GM21360 (cell line): ENCODE data around the gene MARCHF10.

Source experiments
- ATAC-seq: cut with Tn5 transposase; IDR thresholded peaks from one replicate; pipeline ENCODE4 v1.9.1; 2021; ENCODE audit warnings: mild to moderate bottlenecking, moderate library complexity; ENCODE audit not compliant: unreplicated experiment

The MARCHF10 gene

DNA sequence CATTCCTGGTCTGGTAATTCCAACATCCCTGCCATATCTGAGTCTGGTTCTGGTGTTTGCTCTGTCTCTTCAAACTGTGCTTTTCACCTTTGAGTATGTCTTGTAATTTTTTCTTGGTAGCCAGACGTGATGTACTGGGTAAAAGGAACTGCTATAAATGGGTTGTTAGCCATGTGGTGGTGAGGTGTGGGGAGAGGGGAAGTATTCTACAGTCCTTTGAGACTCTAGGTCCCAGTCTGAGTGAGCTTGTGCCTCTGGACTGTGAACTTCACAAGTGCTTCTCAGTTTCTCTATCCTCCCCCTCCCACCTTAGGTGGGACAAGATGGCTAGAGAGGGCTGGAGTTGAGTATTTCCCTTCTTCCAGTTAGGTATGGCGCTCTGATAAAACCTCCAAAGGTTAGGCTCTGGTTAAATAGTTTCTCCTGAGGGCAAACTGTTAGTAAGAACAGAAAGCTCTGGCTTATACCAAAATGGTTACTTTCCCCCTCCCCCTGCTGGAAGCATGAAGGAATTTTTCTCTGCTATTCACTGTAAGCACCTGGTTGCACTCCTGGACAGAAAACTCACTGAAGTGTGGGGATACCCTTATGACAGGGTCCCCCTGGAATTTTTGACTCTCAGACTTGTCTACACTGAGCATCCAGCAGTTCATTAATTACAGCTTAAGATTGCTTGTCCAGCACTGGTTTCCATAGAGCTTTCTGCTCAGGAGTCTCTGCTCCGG is 87.8 kb downstream of the MARCHF10 start:
- ATAC-seq: no peak

DNA sequence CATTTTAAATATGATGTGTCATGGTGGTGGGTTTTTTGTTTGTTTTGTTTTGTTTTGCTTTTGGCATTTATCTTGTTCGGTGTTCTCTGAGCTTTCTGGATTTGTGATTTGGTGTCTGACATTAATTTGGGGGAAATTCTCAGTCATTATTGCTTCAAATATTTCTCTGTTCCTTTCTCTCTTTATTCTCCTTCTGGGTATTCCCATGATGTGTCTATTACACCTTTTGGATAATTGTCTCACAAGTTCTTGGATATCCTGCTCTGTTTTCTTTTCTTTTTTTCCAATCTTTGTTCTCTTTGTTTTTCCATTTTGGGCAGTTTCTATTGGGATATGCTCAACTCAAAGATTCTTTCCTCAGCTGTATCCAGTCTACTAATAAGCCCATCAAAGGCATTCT is 88.5 kb downstream of the MARCHF10 start:
- no peak for ATAC-seq

DNA sequence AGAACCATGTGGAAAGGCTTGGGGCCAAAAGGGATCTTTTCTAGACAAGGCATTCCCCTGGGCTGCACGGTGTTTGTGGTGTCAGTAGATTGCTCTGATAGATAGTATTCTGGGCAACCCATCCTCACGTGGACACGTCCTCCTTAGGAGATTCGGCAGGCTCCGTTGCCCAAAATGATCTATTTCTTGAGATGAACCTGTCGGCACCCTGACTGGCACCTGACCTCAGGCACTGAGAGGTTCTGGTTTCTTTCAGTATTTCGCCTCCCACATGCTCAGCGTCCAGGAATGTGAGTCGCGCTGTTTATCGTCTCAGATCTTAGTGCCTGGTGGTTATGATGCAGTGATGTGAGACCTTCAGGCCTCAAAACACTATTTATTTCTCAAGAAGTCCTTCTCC is 89.7 kb downstream of the MARCHF10 start:
- ATAC-seq: no peak

DNA sequence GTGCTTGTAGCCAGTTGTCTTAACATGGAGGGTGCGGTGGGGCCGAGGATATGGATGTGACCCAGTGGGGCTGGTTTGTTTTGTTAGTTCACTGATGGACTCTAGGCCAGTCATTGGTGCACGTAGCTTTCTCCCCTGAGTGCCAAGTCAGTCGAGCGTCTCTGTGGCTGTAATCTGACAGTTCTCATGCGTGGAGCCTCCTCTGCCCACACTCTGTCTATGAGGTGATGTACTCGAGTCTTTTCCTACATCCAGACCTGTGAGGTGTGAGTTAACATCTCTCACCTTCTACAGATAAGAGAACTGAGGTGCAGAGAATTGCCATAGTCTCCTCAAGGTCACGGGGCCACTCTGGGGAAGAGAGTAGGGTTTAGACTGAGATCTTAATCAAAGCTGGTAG is 90.2 kb downstream of the MARCHF10 start:
- ATAC-seq: no peak

DNA sequence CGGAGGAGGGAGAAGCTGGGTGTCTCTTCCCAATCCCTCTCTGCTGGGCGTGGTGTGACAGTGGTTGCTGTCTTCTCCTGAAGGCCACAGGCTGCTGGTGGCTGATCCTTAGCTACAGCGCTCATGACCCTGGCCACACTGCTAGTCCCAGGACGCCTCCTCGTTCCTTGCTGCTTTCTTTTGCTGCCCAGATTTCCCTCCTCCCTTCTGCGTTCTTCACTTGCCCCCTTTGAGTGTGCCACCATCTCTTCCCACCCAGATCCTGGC is 90.6 kb downstream of the MARCHF10 start:
- no peak for ATAC-seq

DNA sequence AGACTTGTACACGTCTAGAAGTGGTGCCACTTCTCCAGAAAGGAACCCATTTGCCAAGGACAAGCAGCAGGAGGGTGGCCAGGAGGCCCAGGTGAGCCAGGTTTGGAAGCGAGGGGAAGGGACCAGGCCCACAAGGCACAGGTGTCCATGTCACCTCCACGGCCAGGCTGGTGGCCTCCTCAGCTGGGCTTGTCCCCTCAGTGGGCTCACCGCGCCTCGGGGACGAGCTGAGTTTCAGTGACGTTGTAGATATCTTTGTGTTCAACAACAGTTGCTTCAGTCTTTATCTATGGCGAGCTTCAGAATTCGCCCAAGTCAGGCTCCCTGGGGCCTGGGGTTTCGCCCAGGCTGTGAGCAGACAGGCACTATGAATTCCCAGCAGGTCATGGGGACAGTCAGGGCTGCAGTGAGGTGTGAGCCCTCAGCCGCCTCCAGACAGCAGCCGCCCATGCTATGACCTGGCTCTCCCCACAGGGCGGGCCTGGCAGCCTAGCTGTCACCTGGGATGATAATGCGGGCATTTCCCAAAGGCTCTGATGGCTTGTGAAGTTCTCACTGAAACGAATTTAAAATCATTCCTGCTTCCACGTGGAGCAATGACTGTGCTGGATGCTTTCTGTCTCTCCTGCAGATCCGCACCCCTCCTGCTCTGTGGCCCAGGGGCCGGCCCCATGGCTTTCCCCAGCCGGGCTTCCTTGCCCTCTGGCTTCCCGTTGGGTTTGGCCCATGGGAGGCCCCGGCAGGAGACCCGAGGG is 91.1 kb downstream of the MARCHF10 start:
- no peak for ATAC-seq

DNA sequence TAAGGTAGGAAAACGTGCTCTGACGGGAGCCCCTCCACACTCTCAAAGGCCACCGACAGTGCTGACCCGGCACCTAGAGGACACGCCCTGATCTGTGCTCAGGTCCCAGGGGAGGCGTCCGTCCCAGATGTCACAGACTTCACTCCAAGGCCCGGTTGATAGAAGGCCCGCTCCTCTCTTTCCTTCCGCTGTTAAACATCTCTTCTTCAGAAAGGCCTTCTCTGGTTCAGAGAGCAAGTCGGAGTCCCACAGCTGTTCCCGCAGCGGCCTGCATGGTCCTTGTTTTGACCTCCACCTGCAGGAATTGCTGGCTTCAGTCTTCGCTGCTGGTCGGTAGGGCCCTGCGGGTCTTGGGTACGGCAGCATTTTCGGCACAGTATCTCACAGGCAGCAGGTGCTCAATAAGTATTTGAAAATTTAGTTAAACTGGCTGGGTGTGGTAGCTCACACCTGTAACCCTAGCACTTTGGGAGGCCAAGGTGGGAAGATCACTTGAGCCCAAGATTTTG is 92.2 kb downstream of the MARCHF10 start:
- no peak for ATAC-seq

DNA sequence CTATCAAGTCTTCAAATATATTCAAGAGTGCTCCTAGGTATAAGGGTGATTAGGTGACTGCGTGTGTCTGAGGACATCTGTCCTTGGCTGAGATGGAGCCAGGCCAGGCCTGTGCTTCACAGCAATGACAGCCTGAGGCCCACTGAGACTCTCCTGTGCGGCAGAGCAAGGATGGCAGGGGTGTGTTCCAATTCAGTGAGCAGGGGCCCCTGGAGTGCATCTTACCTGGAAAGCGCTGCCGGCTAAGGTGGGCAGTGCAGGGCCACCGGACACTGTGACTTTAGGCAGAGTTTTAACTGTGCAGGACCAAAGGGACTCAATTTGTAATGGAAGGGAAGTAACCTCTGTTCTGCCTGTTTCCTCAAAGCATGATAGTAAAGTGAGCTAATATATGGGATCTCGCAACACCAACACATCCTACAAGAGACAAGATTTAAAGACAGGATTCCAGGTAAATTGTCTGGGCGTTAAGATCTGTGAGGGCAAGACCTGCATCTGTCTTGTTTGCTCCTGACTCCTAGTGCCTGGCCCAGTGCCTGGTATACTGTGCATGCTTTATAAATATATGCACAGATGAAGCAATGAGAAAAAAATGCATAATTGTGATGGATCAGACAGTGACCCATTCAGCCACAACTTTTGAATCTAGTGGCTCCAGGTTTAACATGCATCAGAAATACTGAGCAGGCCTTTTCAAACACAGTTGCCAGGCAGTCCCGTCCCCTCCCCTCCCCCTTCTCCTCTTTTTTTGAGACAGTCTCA is 93.9 kb downstream of the MARCHF10 start:
- no peak for ATAC-seq

DNA sequence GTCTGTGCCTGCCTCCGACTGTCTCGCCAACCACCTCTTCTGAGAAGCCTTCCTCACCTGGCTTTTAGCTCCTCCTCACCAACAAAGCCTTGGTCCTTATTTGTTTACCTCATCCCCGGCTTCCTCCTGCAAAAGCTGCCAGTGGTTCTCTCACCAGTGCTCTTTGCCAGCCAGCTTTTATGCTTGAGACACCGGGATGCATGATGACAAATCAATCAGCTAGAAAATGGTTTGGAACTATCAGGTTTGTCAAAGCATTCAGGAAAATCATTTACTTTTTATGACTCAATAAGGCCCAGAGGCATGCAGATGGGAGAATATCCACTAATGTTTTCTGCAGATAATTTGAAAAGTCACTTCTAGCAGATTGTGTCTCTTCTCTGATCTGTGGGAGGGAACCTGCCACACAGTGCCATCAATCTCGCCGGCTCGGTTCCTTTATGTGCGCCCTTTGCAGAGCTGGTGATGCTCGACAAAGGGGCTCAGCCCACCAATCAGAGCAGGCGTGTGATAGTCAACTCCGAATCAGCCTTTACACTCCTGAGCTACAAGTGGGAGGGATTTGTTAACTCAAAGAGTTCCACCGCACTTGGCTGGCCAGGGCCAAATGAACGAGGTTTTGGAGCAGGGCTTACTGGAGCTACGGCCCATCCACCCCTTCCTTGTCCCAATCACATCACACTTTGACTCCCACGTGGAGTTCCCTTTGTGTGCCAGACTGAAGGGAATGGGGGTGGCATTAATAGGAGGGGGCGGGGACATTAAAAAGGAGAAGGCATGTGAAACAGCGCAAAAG is 94.8 kb downstream of the MARCHF10 start:
- ATAC-seq: no peak

DNA sequence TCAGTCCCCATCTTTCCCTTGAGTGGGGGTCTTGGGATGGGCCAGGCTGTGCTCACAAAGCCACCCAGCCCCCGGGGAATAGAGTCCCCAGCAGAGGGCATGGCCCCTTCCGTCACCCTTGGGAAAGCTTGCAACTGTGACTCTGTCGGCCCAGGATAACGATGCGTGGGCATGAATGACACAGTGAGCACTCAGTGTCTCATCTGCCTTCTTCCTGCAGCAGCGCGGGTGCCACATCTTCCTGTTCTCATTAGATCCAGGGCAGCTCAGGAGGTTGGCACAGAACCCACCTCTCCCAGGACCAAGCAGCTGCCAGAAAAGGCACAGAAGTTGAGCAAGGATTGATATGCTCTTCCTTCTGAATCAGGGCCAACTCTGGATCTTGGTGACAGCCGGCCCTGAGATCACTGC is 95.9 kb downstream of the MARCHF10 start:
- no peak for ATAC-seq

DNA sequence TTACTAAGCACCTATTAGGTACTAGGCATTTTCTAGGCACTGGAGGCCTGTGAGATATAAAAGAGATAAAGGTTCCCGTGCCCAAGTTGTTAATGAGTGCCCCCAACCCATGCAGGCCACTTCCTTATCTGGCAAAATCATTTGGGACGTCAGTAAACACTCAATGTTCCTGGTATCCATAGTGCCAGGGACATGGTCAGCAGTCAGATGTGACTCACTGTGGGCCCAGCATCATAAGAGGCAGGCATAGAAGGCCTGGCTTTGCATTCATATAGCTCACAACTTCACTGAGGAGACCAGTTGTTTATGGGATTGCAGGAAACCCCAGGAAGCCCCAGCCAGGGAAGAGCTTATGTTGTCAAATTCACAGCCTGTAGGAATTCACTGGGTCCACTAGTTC is 99.5 kb downstream of the MARCHF10 start:
- no peak for ATAC-seq

DNA sequence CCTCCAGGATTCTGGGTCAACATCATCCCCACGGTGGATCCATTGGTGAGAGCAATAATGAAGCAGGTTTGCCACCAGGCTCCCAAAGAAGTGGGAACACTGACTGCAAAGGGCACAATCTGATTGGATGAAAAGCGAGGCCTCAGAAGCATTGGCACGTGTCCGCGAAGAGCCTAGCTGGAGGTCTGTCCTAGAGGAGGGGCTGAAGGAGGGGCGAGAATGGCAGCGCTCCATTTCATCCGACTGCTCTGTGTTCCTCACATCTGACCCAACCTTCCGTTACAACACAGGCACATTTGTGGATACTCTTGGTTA is 100.7 kb downstream of the MARCHF10 start:
- ATAC-seq: no peak

DNA sequence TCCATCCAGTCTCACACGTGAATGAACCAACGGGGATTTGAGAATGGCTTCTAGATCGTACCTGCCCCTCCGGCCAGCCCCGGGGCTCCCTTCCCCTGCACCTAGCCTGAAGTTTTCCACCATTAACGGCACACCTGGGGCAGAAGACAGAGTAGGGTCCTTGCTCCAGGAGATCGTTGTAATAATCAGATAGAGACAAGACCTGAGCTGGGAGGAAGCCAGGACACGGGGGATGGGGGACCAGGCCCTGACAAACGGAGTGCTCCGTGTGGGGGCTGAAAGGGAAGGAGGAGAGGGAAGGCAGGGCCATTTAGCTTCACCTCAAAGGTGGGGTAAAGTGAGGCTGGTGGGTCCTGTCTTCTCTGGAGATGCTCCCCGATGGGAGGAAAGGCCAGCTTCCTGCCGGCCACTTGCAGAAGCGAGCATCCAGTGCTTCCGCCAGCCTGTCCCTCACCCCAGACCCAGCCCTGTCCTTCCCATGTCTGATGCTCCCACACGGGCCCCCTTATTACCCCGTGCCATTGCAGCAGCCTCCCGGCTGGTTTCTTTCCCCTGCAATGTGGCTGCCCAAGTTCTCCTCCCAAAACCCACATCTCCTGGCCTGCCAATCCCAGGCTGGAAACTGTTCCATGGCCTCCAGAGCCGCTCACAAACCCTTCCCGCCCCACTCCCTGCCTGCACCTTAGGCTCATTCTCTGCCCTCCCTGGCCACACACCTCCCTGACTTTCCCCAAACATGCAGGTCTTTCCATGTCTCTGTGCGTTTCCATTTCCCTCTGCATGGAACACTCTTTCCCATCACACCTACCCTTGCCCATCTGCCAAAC is 101.3 kb downstream of the MARCHF10 start:
- ATAC-seq: no peak

DNA sequence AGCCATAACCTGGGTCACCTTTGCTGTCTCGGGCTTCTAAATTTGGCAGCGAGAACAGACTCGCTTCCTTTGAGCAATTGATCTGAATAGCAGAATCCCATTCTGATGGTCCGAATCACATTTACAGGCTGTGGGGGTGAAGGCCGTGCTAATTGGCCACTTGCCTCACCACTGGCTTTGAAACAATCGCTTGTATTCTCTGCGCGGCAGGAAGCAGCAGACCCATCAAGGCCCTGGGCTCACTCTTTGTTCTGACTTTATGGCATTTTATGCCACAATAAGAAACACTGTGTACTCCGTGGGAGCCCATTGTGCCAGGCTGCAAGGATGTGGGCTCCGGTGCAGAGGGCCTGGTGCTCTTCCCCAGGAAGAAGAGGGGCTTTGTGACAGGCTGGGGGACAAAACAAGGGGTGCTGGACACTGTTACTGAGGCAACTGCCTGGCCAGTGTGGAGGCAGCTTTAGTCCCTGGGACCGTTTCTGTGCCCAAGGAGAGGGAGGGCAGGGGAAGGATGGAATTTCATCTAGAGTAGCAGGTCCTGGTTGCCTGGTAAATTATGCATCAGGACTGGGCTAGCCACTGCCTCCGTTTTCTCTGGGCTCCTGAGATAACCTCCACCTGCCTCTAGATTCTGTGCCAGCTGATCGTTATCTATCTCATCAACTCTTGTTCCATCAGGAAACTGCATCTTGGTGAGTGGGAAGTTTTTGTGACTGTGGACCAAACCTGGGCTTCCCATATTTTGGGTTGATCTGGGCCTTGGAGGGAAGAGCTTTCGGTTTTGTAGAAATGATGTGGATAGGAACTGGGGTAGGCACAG is 102.1 kb downstream of the MARCHF10 start:
- ATAC-seq: no peak

DNA sequence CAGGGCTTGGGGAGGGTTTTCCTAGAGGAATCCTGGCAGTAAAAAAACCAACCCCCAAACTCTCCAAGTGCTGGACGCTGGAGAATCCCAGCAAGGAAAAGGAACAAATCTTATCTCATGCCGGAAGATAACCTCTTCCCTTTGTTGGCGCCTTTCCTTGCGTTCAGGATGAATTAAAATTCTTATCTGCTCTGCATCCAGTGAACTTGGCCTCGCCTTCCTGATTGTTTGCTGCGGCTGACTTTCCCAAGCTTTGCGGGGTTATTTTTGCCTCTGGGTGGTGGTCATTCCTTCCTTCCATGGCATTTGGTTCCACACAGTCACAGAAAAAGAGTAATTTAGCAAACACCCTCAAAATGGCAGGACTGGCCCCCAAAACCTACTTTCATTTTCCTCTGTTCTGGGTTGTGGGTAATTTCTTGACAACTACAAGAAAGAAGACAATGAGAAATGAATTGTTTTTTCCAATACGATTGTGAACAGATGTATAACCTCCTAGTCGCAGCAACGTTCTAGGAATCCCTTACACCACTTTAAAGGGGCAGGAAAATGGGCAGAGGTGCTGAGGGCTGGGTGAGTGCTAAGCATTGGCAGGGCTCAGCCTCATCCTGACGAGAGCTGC is 102.8 kb downstream of the MARCHF10 start:
- ATAC-seq: no peak

DNA sequence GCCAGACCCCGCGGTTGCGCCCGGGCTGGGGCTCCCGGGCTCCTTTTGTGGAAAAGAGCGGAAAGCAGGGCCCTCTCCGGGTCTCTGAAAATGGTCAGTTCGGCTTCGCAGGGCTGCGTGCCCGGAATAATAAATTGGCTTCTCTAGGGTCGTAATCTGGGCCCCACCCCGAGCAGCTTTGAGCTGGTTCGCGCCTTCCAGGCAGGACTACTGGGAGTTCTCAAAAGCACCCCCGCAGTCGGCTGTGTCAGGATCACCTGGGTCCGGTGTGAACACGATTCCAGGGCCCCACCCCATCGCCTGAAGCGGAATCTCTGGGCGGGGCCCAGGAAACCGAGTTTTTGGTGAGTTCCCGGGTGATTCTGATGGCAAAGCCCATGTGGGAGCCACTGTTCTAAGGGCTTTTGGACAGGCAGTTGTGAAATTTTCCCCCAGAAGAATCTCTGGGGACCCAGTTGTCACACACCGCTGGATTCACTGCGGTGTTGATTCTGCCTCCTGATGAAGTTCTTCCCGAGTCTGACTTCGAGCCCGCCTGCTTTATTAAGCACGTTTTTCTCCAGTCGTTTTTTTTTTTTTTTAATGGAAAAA is 103.6 kb downstream of the MARCHF10 start:
- no peak for ATAC-seq

DNA sequence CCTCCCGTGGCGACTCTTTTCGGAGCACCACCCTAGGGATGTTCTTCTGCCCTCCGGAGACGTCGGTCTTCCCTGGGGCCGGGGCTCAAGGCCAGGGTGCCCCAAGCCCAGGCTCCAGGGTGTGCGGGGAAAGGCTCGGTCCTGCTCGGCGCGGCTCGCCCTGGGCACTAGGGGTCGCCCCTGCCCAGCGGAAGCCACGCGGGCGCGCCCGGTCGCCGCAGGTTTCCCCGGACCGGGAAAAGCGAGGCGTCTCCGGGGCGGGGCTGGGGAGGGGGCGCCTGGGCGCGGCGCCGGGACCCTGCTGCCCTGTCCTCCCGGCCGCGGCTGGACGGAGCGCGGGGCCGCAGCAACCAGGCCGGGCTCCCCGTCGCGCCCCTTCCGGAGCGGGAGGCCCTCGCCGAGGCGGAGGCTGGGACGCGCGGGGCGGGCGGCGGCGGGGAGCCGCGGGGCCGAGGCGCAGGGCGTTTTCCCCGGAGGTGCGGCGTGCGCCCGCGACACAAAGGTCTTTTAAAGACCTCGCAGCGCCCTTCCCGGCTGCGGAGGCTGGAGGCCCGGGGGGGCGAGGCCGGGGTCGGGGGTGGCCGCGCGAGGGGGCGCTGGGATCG is 104.2 kb downstream of the MARCHF10 start:
- ATAC-seq: peak; percentile 85

DNA sequence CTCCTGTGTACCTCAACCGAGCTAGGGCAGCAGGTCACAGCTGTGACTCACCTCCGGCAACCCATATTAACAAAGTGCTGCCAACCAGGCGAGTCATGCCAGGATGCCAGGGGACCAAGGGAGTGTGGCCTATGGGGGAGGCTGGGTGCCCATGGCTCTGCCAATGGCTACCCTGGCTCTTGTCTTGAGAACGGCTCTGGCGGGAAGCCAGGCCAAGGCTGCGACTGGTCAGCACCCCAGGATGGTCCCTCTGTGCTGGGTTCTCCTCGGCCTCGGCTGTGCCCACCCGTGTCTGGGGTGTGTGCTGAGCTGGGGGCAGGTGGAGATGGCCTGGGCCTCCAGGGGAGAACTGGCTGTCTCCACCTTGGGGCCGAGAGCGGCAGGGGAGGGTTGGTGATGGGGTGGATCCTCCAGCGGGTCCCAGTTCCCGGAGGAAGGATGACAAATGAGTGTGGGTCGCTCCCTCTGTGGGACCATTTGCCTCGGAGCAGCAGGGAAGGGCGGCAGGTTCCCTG is 104.8 kb downstream of the MARCHF10 start:
- no peak for ATAC-seq
